ENCODE measurements around the gene CD84.

Gene CD84

DNA sequence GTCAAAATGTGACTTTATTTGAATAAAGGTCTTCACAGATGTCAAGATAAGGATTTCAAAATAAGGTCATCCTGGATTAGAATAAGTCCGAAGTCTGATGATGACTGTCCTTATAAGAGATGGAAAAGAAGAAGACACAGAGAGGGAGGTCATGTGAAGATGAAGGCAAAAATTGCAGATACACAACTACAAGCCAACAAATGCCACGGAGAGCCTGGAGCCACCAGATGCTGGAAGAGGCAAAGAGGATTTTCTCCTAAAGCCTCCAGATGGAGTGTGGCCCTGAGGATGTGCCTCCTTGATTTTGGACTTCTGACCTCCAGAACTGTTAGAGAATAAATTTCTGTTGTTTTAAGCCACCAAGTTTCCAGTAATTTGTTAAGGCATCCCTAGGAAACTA, 36.4 kb upstream of the CD84 start:
- TF ChIP-seq FOXP2 (optimal IDR thresholded peaks at IDR 0.05; ENCODE audit: control extremely low read depth, extremely low read length, insufficient read depth) (no peak), POLR2AphosphoS5 (IDR thresholded peaks at IDR 0.05; ENCODE audit: borderline replicate concordance, low read depth, low read length) (no peak), EZH2 (IDR thresholded peaks at IDR 0.05) (no peak)
- H3K9ac ChIP-seq (ENCODE audit: insufficient read length): no peak overlapping the region
- H3K27ac ChIP-seq: no peak overlapping the region
- DNase-seq (ENCODE audit: low read depth, low spot score): no peak
- H3K4me3 ChIP-seq: no peak overlapping the region
- H3K9me3 ChIP-seq (ENCODE audit: low read depth, low read length): no peaks in the 10 kb centered on the region
- H3K36me3 ChIP-seq (ENCODE audit: insufficient read depth, low read length): no peaks in the 10 kb centered on the region

DNA sequence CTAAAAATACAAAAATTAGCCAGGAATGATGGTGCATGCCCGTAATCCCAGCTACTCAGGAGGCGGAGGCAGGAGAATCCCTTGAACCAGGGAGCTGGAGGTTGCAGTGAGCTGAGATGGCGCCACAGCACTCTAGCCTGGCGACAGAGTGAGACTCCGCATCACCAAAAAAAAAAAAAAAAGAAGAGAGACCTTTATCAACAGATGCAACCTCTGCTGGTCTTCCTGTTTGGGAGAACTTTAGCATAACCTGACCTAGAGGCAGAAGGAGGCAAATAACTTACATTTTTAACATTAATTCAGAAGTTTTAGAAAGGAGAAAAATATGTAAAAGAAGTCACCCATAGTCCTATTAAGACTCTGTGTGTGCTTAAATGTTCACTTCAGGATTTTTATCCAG, 35.1 kb upstream of the CD84 start:
- TF ChIP-seq POLR2AphosphoS5 (IDR thresholded peaks at IDR 0.05; ENCODE audit: borderline replicate concordance, low read depth, low read length) (no peak), FOXP2 (optimal IDR thresholded peaks at IDR 0.05; ENCODE audit: control extremely low read depth, extremely low read length, insufficient read depth) (no peak), EZH2 (IDR thresholded peaks at IDR 0.05) (no peak)
- H3K36me3 ChIP-seq (ENCODE audit: insufficient read depth, low read length): no peaks in the 10 kb centered on the region
- no peak for DNase-seq (ENCODE audit: low read depth, low spot score)
- H3K9ac ChIP-seq (ENCODE audit: insufficient read length): no peak overlapping the region
- H3K4me3 ChIP-seq: no peak overlapping the region
- H3K27ac ChIP-seq: no peak overlapping the region
- H3K9me3 ChIP-seq (ENCODE audit: low read depth, low read length): no peaks in the 10 kb centered on the region

DNA sequence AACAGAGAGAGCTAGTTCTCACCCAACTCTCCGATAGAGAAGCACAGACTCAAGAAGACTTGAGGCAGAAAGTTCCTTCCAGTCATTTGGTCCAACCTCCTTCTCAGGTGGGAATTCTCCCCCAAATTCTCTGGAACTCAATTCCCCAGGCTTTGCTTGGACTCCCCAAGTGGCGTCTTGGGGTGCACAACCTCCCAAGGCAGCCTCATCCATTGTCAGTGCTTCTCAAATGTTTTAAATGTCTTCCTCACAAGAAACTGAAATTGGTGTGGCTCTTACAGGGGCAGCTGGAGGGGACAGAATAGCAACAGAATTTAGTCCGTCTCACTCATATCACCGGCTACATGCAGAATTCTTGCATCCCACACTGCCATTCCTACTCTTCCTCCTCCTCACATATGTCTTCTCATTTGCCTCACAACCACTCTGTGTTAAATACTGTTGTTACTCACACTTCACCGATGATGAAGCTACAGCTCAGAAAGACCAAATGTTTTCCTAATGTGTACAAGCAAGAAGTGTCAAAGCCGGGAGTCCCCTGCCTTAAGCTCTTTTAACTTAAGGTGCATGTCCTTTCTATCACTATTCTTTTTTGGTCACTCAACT, 33.4 kb upstream of the CD84 start:
- Histone ChIP-seq H3K36me3 (ENCODE audit: insufficient read depth, low read length) (no peaks in the 10 kb centered on the region), H3K9me3 (ENCODE audit: low read depth, low read length) (no peaks in the 10 kb centered on the region), H3K27ac (no peak overlapping the region), H3K9ac (ENCODE audit: insufficient read length) (no peak overlapping the region), H3K4me3 (no peak overlapping the region)
- TF ChIP-seq EZH2 (IDR thresholded peaks at IDR 0.05) (no peak), POLR2AphosphoS5 (IDR thresholded peaks at IDR 0.05; ENCODE audit: borderline replicate concordance, low read depth, low read length) (no peak), FOXP2 (optimal IDR thresholded peaks at IDR 0.05; ENCODE audit: control extremely low read depth, extremely low read length, insufficient read depth) (no peak)
- DNase-seq (ENCODE audit: low read depth, low spot score): no peak

DNA sequence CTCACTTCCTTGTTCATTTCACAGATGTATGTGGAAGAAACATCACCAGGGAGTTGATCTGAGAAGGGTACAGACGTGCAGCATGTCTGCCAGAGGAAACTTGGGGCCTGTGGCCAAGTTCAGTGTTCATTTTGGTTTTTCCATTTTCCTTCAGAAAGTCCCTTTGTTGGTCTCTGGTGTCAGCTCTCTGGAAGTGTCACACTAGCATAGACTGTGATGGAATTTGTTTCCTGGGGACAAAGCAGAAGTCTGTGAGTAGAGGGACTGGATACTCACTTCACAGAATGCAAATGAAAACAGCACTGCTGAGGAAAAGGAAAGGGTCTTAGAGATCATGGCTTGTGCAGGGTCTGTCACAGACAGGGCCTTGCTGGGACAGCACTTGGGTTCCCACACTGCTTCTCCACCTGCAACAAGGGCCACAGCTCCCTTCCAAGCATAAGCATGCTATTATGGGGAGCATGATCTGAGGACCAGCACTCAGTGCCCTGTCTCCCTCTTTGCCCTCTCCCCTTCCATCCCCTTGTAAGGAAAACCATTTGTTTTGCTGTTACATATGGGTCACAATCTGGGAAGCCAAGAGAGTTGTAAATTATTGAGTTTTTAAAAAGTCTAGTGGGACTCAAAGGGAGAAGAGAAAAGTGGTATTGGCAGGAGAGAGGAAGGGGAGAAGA, 31.4 kb upstream of the CD84 start:
- no peak for TF ChIP-seq EZH2 (IDR thresholded peaks at IDR 0.05)
- Histone ChIP-seq H3K4me3 (no peak overlapping the region), H3K27ac (no peak overlapping the region), H3K9ac (ENCODE audit: insufficient read length) (no peak overlapping the region), H3K9me3 (ENCODE audit: low read depth, low read length) (no peaks in the 10 kb centered on the region), H3K36me3 (ENCODE audit: insufficient read depth, low read length) (no peaks in the 10 kb centered on the region)
- DNase-seq (ENCODE audit: low read depth, low spot score): no peak

DNA sequence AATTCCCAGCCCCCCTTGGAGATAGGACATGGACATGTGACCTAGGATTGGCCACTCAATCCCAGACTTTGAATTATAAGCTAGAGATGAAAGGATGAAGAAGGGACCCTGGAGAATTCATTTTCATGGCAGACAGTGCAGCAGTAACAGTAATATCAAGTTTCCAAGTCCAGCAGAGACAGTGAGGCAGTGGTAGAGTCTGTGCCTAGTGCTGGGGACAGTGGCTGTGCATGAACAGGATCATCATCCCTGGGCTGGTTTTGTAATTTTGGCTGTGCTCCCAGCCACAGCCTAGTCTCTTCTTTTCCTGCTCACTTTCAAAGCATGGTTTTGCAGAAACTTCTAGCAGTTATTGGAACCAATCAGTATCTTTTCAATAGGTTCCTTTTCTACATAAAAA, 29.6 kb upstream of the CD84 start:
- TF ChIP-seq POLR2AphosphoS5 (IDR thresholded peaks at IDR 0.05; ENCODE audit: borderline replicate concordance, low read depth, low read length): no peak
- no peak for TF ChIP-seq FOXP2 (optimal IDR thresholded peaks at IDR 0.05; ENCODE audit: control extremely low read depth, extremely low read length, insufficient read depth)
- TF ChIP-seq EZH2 (IDR thresholded peaks at IDR 0.05): no peak
- H3K9me3 ChIP-seq (ENCODE audit: low read depth, low read length): no peaks in the 10 kb centered on the region
- no peak for DNase-seq (ENCODE audit: low read depth, low spot score)
- no peak overlapping the region for H3K4me3 ChIP-seq
- H3K27ac ChIP-seq: no peak overlapping the region
- no peaks in the 10 kb centered on the region for H3K36me3 ChIP-seq (ENCODE audit: insufficient read depth, low read length)
- no peak overlapping the region for H3K9ac ChIP-seq (ENCODE audit: insufficient read length)

DNA sequence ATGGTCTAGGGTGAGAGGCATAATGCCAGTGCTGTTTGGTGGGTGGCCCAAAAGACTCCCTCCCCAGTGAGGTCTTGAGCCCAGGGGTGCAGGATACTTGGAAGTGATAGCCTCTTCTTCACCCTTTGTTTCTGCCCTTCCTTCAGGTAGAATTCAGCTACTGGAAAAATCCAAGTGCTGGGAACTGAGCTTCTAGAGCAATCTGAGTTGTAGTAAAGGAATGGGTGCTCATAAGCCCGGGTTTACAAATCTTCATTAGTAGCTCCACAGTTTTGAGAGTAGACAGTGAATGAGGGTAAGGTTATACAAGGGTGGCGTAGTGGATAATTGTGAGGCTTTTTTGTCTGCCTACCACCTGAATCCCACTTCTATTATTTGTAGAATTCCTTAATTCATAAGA, 29.2 kb upstream of the CD84 start:
- Histone ChIP-seq H3K36me3 (ENCODE audit: insufficient read depth, low read length) (no peaks in the 10 kb centered on the region), H3K27ac (no peak overlapping the region), H3K9ac (ENCODE audit: insufficient read length) (no peak overlapping the region), H3K4me3 (no peak overlapping the region), H3K9me3 (ENCODE audit: low read depth, low read length) (no peaks in the 10 kb centered on the region)
- DNase-seq (ENCODE audit: low read depth, low spot score): no peak
- no peak for TF ChIP-seq FOXP2 (optimal IDR thresholded peaks at IDR 0.05; ENCODE audit: control extremely low read depth, extremely low read length, insufficient read depth)
- TF ChIP-seq POLR2AphosphoS5 (IDR thresholded peaks at IDR 0.05; ENCODE audit: borderline replicate concordance, low read depth, low read length): no peak
- no peak for TF ChIP-seq EZH2 (IDR thresholded peaks at IDR 0.05)

DNA sequence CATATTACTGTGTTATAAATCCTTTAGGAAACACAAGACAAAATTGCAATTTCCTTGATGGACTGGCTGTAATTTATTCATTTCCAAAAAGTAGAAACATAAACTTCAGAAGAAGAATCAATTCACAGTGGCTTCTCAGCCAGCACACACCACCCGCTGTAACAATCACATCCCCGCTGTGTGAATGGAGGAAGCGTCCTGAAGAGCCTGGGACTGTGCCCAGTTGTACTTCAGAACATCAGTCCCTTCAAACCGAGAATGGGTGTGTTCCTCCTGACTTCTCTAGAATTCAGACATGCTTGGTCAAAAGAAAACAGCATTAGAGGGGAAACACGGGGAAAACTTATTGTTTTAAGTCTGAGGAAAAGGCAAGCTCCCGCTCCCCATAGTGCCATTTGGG, 28.8 kb upstream of the CD84 start:
- Histone ChIP-seq H3K36me3 (ENCODE audit: insufficient read depth, low read length) (no peaks in the 10 kb centered on the region), H3K9ac (ENCODE audit: insufficient read length) (no peak overlapping the region), H3K27ac (no peak overlapping the region), H3K4me3 (no peak overlapping the region), H3K9me3 (ENCODE audit: low read depth, low read length) (no peaks in the 10 kb centered on the region)
- no peak for DNase-seq (ENCODE audit: low read depth, low spot score)
- TF ChIP-seq EZH2 (IDR thresholded peaks at IDR 0.05): no peak
- TF ChIP-seq POLR2AphosphoS5 (IDR thresholded peaks at IDR 0.05; ENCODE audit: borderline replicate concordance, low read depth, low read length): no peak
- TF ChIP-seq FOXP2 (optimal IDR thresholded peaks at IDR 0.05; ENCODE audit: control extremely low read depth, extremely low read length, insufficient read depth): no peak

DNA sequence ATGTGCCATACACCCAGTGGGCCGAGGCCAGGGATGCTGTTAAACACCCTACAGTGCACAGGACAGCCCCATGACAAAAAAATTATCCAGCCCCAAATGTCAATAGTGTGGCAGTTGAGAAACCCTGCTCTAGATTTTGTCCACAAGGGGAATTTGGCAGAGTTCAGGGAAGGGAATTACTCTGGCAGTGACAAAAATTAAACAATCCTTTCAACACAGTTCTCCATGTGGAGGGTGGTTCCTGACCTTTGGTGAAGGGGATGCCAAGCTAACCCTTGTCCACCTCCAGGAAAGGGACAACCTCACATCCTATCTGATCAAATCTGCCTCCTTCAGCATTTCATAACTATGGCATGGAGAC, 28.4 kb upstream of the CD84 start:
- no peaks in the 10 kb centered on the region for H3K36me3 ChIP-seq (ENCODE audit: insufficient read depth, low read length)
- no peak for TF ChIP-seq EZH2 (IDR thresholded peaks at IDR 0.05)
- no peak for TF ChIP-seq POLR2AphosphoS5 (IDR thresholded peaks at IDR 0.05; ENCODE audit: borderline replicate concordance, low read depth, low read length)
- TF ChIP-seq FOXP2 (optimal IDR thresholded peaks at IDR 0.05; ENCODE audit: control extremely low read depth, extremely low read length, insufficient read depth): no peak
- H3K27ac ChIP-seq: no peak overlapping the region
- no peaks in the 10 kb centered on the region for H3K9me3 ChIP-seq (ENCODE audit: low read depth, low read length)
- H3K4me3 ChIP-seq: no peak overlapping the region
- H3K9ac ChIP-seq (ENCODE audit: insufficient read length): no peak overlapping the region
- no peak for DNase-seq (ENCODE audit: low read depth, low spot score)

All from SK-N-MC (cell line).